Stomach smooth muscle (tissue), 2 donors: ENCODE measurements around the gene ITPR3.

ENCODE experiments used
- H3K27ac ChIP-seq: one replicate; pipeline ENCODE4 v1.7.0; 2013; ENCODE audit warnings: mild to moderate bottlenecking, low read length, inconsistent platforms
- H3K27me3 ChIP-seq, 2 donors: one replicate each; pipeline ENCODE4 v1.7.0; 2013; ENCODE audit warnings: low read length in 2 of 2; ENCODE audit not compliant: insufficient read depth in 2 of 2, control insufficient read depth in 1 of 2
- H3K36me3 ChIP-seq, 2 donors: one replicate each; pipeline ENCODE4 v1.7.0; 2013; ENCODE audit warnings: low read length in 2 of 2; ENCODE audit not compliant: control insufficient read depth in 2 of 2, insufficient read depth in 2 of 2
- H3K4me1 ChIP-seq: one replicate; pipeline ENCODE4 v1.7.0; 2013; ENCODE audit warnings: low read length; ENCODE audit not compliant: control insufficient read depth, insufficient read depth
- H3K4me3 ChIP-seq, 2 donors: one replicate each; pipeline ENCODE4 v1.7.0; 2013; ENCODE audit warnings: low read length in 2 of 2
- H3K9ac ChIP-seq, 2 donors: one replicate each; pipeline ENCODE4 v1.7.0; 2013; ENCODE audit warnings: low read length in 2 of 2, mild to moderate bottlenecking in 1 of 2
- H3K9me3 ChIP-seq, 2 donors: one replicate each; pipeline ENCODE4 v1.7.0; 2013; ENCODE audit warnings: low read length in 2 of 2; ENCODE audit not compliant: control insufficient read depth in 2 of 2
- donor health status: healthy.
- donor health status: Pancreatic carcinoma.

Gene ITPR3

GRCh38 chr6:33712914-33713313, 91.8 kb downstream of the ITPR3 start:
- Histone ChIP-seq H3K27ac (no peak overlapping the region), H3K9ac (no peak overlapping the region), H3K4me3 (no peak overlapping the region), H3K27me3 (no peaks in the 10 kb centered on the region), H3K9me3 (no peaks in the 10 kb centered on the region), H3K4me1 (peaks cover 19% of the 10 kb centered on the region), H3K36me3 (peaks cover 0 to 8% of the 10 kb centered on the region in 2 donors)

GRCh38 chr6:33713786-33714185, 92.7 kb downstream of the ITPR3 start:
- H3K4me1 ChIP-seq, result peaks cover 19% of the 10 kb centered on the region
- no peak overlapping the region for H3K27ac ChIP-seq
- peaks cover 0 to 3% of the 10 kb centered on the region in 2 donors for H3K27me3 ChIP-seq
- no peak overlapping the region for H3K9ac ChIP-seq
- no peak overlapping the region for H3K4me3 ChIP-seq
- H3K36me3 ChIP-seq, result peaks cover 0 to 7% of the 10 kb centered on the region in 2 donors
- no peaks in the 10 kb centered on the region for H3K9me3 ChIP-seq

GRCh38 chr6:33714385-33715040, 93.4 kb downstream of the ITPR3 start:
- peaks cover 19% of the 10 kb centered on the region for H3K4me1 ChIP-seq
- no peak overlapping the region for H3K4me3 ChIP-seq
- H3K27ac ChIP-seq, result no peak overlapping the region
- H3K9ac ChIP-seq, result no peak overlapping the region
- H3K9me3 ChIP-seq, result no peaks in the 10 kb centered on the region
- peaks cover 0 to 3% of the 10 kb centered on the region in 2 donors for H3K36me3 ChIP-seq
- peaks cover 0 to 3% of the 10 kb centered on the region in 2 donors for H3K27me3 ChIP-seq

GRCh38 chr6:33716379-33716778, 95.3 kb downstream of the ITPR3 start:
- Histone ChIP-seq H3K4me3 (no peak overlapping the region), H3K27me3 (peaks cover 0 to 3% of the 10 kb centered on the region in 2 donors), H3K9ac (no peak overlapping the region), H3K9me3 (no peaks in the 10 kb centered on the region), H3K36me3 (no peaks in the 10 kb centered on the region), H3K4me1 (peaks cover 8% of the 10 kb centered on the region), H3K27ac (no peak overlapping the region)

- no peaks in the 10 kb centered on the region for H3K36me3 ChIP-seq
- no peak overlapping the region for H3K4me3 ChIP-seq
- no peak overlapping the region for H3K9ac ChIP-seq
- H3K9me3 ChIP-seq, result no peaks in the 10 kb centered on the region
- H3K27me3 ChIP-seq, result peaks cover 0 to 3% of the 10 kb centered on the region in 2 donors
- no peak overlapping the region for H3K27ac ChIP-seq
- peaks cover 3% of the 10 kb centered on the region for H3K4me1 ChIP-seq
Observed at GRCh38 chr6:33716890-33717632, 95.9 kb downstream of the ITPR3 start.

GRCh38 chr6:33717934-33718455, 96.9 kb downstream of the ITPR3 start:
- Histone ChIP-seq H3K4me3 (no peak overlapping the region), H3K36me3 (no peaks in the 10 kb centered on the region), H3K9me3 (no peaks in the 10 kb centered on the region), H3K27me3 (peaks cover 0 to 3% of the 10 kb centered on the region in 2 donors), H3K4me1 (peaks cover 3% of the 10 kb centered on the region), H3K9ac (no peak overlapping the region), H3K27ac (no peak overlapping the region)

- Histone ChIP-seq H3K27me3 (peaks cover 0 to 3% of the 10 kb centered on the region in 2 donors), H3K27ac (no peak overlapping the region), H3K4me1 (peaks cover 3% of the 10 kb centered on the region), H3K9ac (no peak overlapping the region), H3K4me3 (no peak overlapping the region), H3K9me3 (no peaks in the 10 kb centered on the region), H3K36me3 (no peaks in the 10 kb centered on the region)
Observed at GRCh38 chr6:33718713-33719112, 97.6 kb downstream of the ITPR3 start.

- no peaks in the 10 kb centered on the region for H3K9me3 ChIP-seq
- H3K9ac ChIP-seq, result no peak overlapping the region
- peaks cover 0 to 3% of the 10 kb centered on the region in 2 donors for H3K27me3 ChIP-seq
- H3K4me3 ChIP-seq, result no peak overlapping the region
- H3K36me3 ChIP-seq, result no peaks in the 10 kb centered on the region
- H3K27ac ChIP-seq, result no peak overlapping the region
- peaks cover 3% of the 10 kb centered on the region for H3K4me1 ChIP-seq
Observed at GRCh38 chr6:33719326-33719987, 98.3 kb downstream of the ITPR3 start.

GRCh38 chr6:33720998-33721397, 99.9 kb downstream of the ITPR3 start:
- no peak overlapping the region for H3K4me3 ChIP-seq
- no peak overlapping the region for H3K9ac ChIP-seq
- H3K9me3 ChIP-seq, result no peaks in the 10 kb centered on the region
- no peak overlapping the region for H3K27ac ChIP-seq
- peaks cover 3% of the 10 kb centered on the region for H3K4me1 ChIP-seq
- H3K36me3 ChIP-seq, result no peaks in the 10 kb centered on the region
- H3K27me3 ChIP-seq, result peaks cover 0 to 3% of the 10 kb centered on the region in 2 donors

GRCh38 chr6:33721508-33721907, 100.4 kb downstream of the ITPR3 start:
- Histone ChIP-seq H3K36me3 (no peaks in the 10 kb centered on the region), H3K9ac (no peak overlapping the region), H3K4me1 (peaks cover 3% of the 10 kb centered on the region), H3K9me3 (no peaks in the 10 kb centered on the region), H3K4me3 (no peak overlapping the region), H3K27me3 (peaks cover 0 to 3% of the 10 kb centered on the region in 2 donors), H3K27ac (no peak overlapping the region)
